Measurements from ENCODE around the gene G6PC1.
"Not testable (repeated sequence)": the region's sequence is repeated elsewhere in the genome, so short reads cannot be mapped to it uniquely, and the experiment has no call there.

- TF ChIP-seq CTCF (IDR thresholded peaks at IDR 0.05; ENCODE audit: insufficient read depth, low read length, poor library complexity, severe bottlenecking); EZH2phosphoT487 (conservative IDR thresholded peaks at IDR 0.05; ENCODE audit: low read length): not testable (repeated sequence)
Observed at GRCh38 chr17:42923472-42923871, 22.9 kb downstream of the G6PC1 start.
